ENCODE measurements around the gene PLCL2.

DNA sequence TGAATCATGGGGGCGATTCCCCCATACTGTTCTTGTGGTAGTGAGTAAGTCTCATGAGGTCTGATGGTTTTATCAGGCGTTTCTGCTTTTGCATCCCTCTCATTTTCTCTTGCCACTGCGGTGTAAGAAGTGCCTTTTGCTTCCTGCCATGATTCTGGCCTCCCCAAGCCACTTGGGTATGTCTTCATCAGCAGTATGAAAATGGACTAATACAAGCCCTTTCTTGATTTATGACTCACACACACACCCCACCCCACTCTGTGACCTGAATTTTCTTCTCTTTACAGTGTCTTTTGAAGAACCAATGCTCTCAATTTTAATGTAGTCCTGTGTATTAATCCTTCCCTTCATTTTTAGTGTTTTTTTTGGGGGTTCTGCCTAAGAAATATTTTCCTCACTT is 244.8 kb downstream of the PLCL2 start:
- TF ChIP-seq, protein P1, sequence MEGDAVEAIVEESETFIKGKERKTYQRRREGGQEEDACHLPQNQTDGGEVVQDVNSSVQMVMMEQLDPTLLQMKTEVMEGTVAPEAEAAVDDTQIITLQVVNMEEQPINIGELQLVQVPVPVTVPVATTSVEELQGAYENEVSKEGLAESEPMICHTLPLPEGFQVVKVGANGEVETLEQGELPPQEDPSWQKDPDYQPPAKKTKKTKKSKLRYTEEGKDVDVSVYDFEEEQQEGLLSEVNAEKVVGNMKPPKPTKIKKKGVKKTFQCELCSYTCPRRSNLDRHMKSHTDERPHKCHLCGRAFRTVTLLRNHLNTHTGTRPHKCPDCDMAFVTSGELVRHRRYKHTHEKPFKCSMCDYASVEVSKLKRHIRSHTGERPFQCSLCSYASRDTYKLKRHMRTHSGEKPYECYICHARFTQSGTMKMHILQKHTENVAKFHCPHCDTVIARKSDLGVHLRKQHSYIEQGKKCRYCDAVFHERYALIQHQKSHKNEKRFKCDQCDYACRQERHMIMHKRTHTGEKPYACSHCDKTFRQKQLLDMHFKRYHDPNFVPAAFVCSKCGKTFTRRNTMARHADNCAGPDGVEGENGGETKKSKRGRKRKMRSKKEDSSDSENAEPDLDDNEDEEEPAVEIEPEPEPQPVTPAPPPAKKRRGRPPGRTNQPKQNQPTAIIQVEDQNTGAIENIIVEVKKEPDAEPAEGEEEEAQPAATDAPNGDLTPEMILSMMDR (IDR thresholded peaks at IDR 0.05; ENCODE audit: low read depth, low read length): no peak
- no peak for TF ChIP-seq POLR2A (IDR thresholded peaks at IDR 0.05; ENCODE audit: extremely low read depth, insufficient read length)
- TF ChIP-seq, protein P2, sequence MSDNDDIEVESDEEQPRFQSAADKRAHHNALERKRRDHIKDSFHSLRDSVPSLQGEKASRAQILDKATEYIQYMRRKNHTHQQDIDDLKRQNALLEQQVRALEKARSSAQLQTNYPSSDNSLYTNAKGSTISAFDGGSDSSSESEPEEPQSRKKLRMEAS (IDR thresholded peaks at IDR 0.05; ENCODE audit: low read depth, low read length): no peak

All from NB4 (cell line).